Measurements from ENCODE around the gene REEP6.

REEP6 gene

DNA sequence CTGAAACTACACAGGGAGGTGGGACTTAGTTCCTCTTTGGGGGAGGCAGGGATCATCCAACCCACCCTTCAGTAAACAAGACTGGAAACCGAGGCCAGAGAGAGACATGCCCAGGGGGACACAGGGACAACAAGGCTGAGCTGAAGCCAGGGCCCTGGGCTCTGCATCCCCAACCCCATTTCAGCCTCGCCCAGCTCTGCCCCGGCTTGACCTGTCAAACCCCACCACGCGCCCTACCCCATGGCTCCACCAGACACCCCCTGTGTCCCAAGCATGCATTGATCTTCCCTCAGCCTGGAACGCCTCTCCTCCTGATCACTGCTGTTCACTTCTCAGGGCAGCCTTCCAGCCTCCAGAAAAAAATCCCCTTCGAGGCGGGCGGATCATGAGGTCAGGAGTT lies 43.0 kb upstream of the REEP6 start:
- Histone ChIP-seq H3F3A (ENCODE audit: insufficient read depth) (peaks cover 14% of the 10 kb centered on the region), H3K4me2 (ENCODE audit: low read depth, low read length, poor library complexity, severe bottlenecking) (no peak overlapping the region), H3K79me2 (ENCODE audit: insufficient read depth, low read length) (no peaks in the 10 kb centered on the region), H3K9ac (ENCODE audit: low read length) (no peak overlapping the region), H3K36me3 (ENCODE audit: low read length) (no peaks in the 10 kb centered on the region), H4K20me1 (ENCODE audit: low read depth, low read length) (no peaks in the 10 kb centered on the region), H3K9me3 (ENCODE audit: insufficient read depth, low read length) (no peaks in the 10 kb centered on the region), H3K27me3 (ENCODE audit: low read length) (no peaks in the 10 kb centered on the region), H3K27ac (ENCODE audit: low read depth, low read length) (no peak overlapping the region), H2AFZ (ENCODE audit: low read depth, low read length, severe bottlenecking) (no peak overlapping the region), H3K9me2 (replicated peaks; ENCODE audit: insufficient read depth, low read length) (no peaks in the 10 kb centered on the region), H3K4me3 (ENCODE audit: insufficient read depth, low read length, poor library complexity, severe bottlenecking) (no peak overlapping the region)
- no peak for TF ChIP-seq EZH2phosphoT487 (conservative IDR thresholded peaks at IDR 0.05; ENCODE audit: low read length)
- TF ChIP-seq, protein P1, sequence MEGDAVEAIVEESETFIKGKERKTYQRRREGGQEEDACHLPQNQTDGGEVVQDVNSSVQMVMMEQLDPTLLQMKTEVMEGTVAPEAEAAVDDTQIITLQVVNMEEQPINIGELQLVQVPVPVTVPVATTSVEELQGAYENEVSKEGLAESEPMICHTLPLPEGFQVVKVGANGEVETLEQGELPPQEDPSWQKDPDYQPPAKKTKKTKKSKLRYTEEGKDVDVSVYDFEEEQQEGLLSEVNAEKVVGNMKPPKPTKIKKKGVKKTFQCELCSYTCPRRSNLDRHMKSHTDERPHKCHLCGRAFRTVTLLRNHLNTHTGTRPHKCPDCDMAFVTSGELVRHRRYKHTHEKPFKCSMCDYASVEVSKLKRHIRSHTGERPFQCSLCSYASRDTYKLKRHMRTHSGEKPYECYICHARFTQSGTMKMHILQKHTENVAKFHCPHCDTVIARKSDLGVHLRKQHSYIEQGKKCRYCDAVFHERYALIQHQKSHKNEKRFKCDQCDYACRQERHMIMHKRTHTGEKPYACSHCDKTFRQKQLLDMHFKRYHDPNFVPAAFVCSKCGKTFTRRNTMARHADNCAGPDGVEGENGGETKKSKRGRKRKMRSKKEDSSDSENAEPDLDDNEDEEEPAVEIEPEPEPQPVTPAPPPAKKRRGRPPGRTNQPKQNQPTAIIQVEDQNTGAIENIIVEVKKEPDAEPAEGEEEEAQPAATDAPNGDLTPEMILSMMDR (IDR thresholded peaks at IDR 0.05; ENCODE audit: insufficient read depth, low read length, poor library complexity, severe bottlenecking) = no peak

DNA sequence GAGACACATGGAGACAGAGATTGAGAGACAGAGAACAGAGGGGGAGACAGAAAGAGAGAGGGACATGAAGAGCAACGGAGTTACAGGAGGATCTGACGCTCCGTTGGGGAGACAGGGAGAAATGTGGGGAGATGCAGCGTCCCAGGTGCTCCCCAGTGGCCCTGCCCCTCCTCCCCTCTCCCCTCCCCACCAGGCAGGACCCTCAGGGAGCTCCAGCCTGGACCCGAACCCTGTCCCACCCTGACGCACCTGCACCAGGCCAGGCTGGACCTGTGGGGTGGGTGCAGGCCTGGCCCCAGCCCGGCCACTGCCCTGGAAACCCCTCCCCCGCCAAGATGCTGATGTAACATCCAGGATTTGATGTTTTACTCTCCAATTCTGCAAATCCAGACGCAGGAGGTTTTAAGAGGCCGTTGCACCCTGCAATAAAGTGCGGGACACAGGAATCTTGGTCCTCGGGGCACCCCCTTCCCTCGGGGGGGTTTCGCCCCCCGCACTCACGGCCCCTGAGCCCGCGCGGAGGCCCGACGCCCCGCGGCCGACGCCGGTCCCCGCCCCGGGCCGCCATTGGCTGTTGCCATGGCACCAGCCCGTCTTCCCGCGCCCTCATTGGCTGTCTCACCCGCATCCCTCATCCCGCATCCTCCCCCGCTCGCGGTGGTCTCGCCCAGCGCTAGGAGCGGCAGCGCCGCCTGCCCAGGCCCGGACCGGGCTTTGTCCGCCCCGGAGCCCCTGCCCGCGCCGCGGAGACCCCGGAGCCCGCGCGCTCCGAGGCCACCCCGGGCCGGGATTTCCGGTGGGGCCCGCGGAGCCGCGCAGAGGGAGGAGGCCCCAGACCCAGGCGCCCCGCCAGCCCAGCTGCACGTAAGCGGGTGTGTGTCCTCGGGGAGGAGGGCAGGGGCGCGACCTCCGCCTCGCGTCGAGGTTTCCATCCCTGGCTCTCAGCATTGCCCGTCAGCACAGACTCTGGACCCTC lies 41.2 kb upstream of the REEP6 start, which contains the start of gene APC2:
Gene APC2, plus strand, starts transcription at position 655 of the 976 bp plus-strand sequence. CDS start 2,881 bp downstream, outside the sequence.
- TF ChIP-seq, protein P1 (IDR thresholded peaks at IDR 0.05; ENCODE audit: insufficient read depth, low read length, poor library complexity, severe bottlenecking) = no peak
- no peak for TF ChIP-seq EZH2phosphoT487 (conservative IDR thresholded peaks at IDR 0.05; ENCODE audit: low read length)
- Histone ChIP-seq H3K4me3 (ENCODE audit: insufficient read depth, low read length, poor library complexity, severe bottlenecking) (no peak within 1 kb of the TSS), H3K27ac (ENCODE audit: low read depth, low read length) (no peak within 1 kb of the TSS), H4K20me1 (ENCODE audit: low read depth, low read length) (no peaks in the 10 kb centered on the region), H3K36me3 (ENCODE audit: low read length) (no peaks in the 10 kb centered on the region), H3K79me2 (ENCODE audit: insufficient read depth, low read length) (no peaks in the 10 kb centered on the region), H3K9ac (ENCODE audit: low read length) (no peak within 1 kb of the TSS), H3K4me2 (ENCODE audit: low read depth, low read length, poor library complexity, severe bottlenecking) (peak within 1 kb of the TSS; percentile 40), H3K9me2 (replicated peaks; ENCODE audit: insufficient read depth, low read length) (no peaks in the 10 kb centered on the region), H3K27me3 (ENCODE audit: low read length) (no peaks in the 10 kb centered on the region), H3K9me3 (ENCODE audit: insufficient read depth, low read length) (no peaks in the 10 kb centered on the region), H3F3A (ENCODE audit: insufficient read depth) (no peaks in the 10 kb centered on the region), H2AFZ (ENCODE audit: low read depth, low read length, severe bottlenecking) (no peak within 1 kb of the TSS)

DNA sequence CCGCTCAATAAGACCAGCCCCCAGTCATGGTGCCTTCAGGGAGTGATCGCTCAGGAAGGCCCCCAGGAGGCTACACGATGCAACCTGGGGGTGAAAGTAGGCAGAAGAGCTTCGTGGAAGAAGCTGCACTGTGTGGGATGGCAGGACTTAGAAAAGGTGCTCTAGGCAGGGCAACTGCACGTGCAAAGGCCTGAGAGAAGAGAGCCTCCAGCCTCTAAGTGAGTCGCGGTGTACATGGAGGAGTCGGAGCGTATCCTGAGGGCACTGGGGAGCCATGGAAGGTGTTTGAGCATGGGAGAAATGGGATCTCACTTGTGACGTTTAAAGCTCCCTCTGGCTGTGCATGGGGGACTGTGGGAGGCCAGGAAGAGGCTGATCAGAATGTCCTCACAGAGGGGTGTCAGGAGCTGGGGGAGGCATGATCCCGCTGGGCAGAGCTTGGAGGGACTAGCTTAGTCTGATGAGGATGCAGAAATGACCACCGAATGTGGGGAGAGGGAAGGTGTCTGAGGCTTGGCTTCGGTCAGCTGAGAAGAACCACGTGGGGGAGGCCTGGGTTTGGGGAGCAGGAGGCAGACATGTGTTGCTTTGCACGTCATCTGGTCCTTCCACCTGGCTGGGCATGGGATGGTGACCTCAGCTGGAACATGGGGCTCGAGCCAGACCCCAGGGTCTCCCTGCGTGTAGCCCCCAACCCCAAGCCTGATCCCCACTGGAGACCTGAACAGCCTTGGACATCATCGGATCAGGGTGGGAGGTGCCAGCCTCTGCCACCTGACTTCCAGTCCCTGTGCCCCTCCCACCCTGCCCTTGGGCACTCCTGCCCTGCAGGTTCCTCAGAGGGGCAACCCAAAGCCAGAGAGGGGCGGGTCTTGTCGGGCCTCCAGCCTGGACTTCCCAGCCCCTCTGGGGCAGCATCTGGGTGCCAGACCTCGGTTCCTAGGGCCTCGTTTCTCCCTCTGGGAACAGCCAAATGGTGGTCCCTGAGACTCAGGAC lies 39.9 kb upstream of the REEP6 start:
- H3K9me2 ChIP-seq (replicated peaks; ENCODE audit: insufficient read depth, low read length) = no peaks in the 10 kb centered on the region

More for the DNA sequence above, 39.9 kb upstream of the REEP6 start:
- no peak for TF ChIP-seq EZH2phosphoT487 (conservative IDR thresholded peaks at IDR 0.05; ENCODE audit: low read length)
- TF ChIP-seq, protein P1 (IDR thresholded peaks at IDR 0.05; ENCODE audit: insufficient read depth, low read length, poor library complexity, severe bottlenecking) = no peak
- Histone ChIP-seq H3F3A (ENCODE audit: insufficient read depth) (no peaks in the 10 kb centered on the region), H3K36me3 (ENCODE audit: low read length) (no peaks in the 10 kb centered on the region), H3K79me2 (ENCODE audit: insufficient read depth, low read length) (no peaks in the 10 kb centered on the region), H3K27me3 (ENCODE audit: low read length) (no peaks in the 10 kb centered on the region), H3K4me3 (ENCODE audit: insufficient read depth, low read length, poor library complexity, severe bottlenecking) (no peak overlapping the region), H3K4me2 (ENCODE audit: low read depth, low read length, poor library complexity, severe bottlenecking) (no peak overlapping the region), H3K9ac (ENCODE audit: low read length) (no peak overlapping the region), H4K20me1 (ENCODE audit: low read depth, low read length) (no peaks in the 10 kb centered on the region), H2AFZ (ENCODE audit: low read depth, low read length, severe bottlenecking) (no peak overlapping the region), H3K27ac (ENCODE audit: low read depth, low read length) (no peak overlapping the region), H3K9me3 (ENCODE audit: insufficient read depth, low read length) (no peaks in the 10 kb centered on the region)

Measured in SU-DHL-6 (cell line).